ENCODE data around the gene TARP. TPM values are rescaled to one million over a fixed set of nuclear protein-coding genes. Genes with fewer than 3 reads are reported as not detected.

TARP gene

GRCh38 chr7:38223306-38223705 lies 50.1 kb downstream of the TARP start:
- FAIRE-seq: no peak
- no peak for DNase-seq (ENCODE audit: low spot score in 2 of 2)

GRCh38 chr7:38222481-38223096 lies 50.8 kb downstream of the TARP start:
- DNase-seq (ENCODE audit: low spot score in 2 of 2) (peak; percentile 6 to 27), FAIRE-seq (peak; percentile 60)

- DNase-seq (ENCODE audit: low spot score in 2 of 2) (no peak), FAIRE-seq (no peak)
Observed at GRCh38 chr7:38220452-38220851, 53.0 kb downstream of the TARP start.

- FAIRE-seq (no peak), DNase-seq (ENCODE audit: low spot score in 2 of 2) (no peak)
Observed at GRCh38 chr7:38217672-38218071, 55.8 kb downstream of the TARP start.

GRCh38 chr7:38215735-38216670 lies 57.4 kb downstream of the TARP start:
- DNase-seq (ENCODE audit: low spot score in 2 of 2) (peak; percentile 23 to 57), FAIRE-seq (no peak)

- DNase-seq (ENCODE audit: low spot score in 2 of 2) (no peak), FAIRE-seq (no peak)
Observed at GRCh38 chr7:38215115-38215514, 58.3 kb downstream of the TARP start.

- FAIRE-seq (no peak), DNase-seq (ENCODE audit: low spot score in 2 of 2) (no peak)
Observed at GRCh38 chr7:38211940-38212339, 61.5 kb downstream of the TARP start.

GRCh38 chr7:38211486-38211885 lies 62.0 kb downstream of the TARP start:
- no peak for DNase-seq (ENCODE audit: low spot score in 2 of 2)

More at GRCh38 chr7:38211486-38211885, 62.0 kb downstream of the TARP start:
- no peak for FAIRE-seq

Small RNA genes within 50 kb of the gene (small RNA-seq; reads per million reads assigned to genes)
- not detected for gene TRGJ1
- not detected for gene TRGJ2
- not detected for gene TRGJP
- not detected for gene TRGJP1
- gene TRGJP2: not detected
- gene TRGVA: not detected

Other genes with a start within 250 kb of the TARP start
- gene STARD3NL, start 95.4 kb downstream of the TARP start, total RNA-seq: 104 TPM